Parathyroid adenoma (tissue), 2 donors: ENCODE results near the gene CBARP.

ENCODE experiments used
- H2AFZ ChIP-seq: fragments of 300-600 bp; sonication (generic); one replicate; pipeline ENCODE4 v1.7.0; 2017; ENCODE audit warnings: antibody characterized with exemption, mild to moderate bottlenecking
- H3K27ac ChIP-seq: fragments of 300-600 bp; sonication (generic); one replicate; pipeline ENCODE4 v1.7.0; 2017
- H3K27me3 ChIP-seq: fragments of 300-600 bp; sonication (generic); one replicate; pipeline ENCODE4 v1.7.0; 2017; ENCODE audit warnings: low read length; ENCODE audit not compliant: control insufficient read depth, insufficient read depth
- H3K36me3 ChIP-seq: fragments of 300-600 bp; sonication (generic); one replicate; pipeline ENCODE4 v1.7.0; 2017; ENCODE audit warnings: low read length; ENCODE audit not compliant: control insufficient read depth, insufficient read depth
- H3K4me1 ChIP-seq: fragments of 300-600 bp; sonication (generic); one replicate; pipeline ENCODE4 v1.7.0; 2017; ENCODE audit warnings: control low read depth
- H3K4me2 ChIP-seq: fragments of 300-600 bp; sonication (generic); one replicate; pipeline ENCODE4 v1.7.0; 2017; ENCODE audit warnings: low read length
- H3K4me3 ChIP-seq: fragments of 300-600 bp; sonication (generic); one replicate; pipeline ENCODE4 v1.7.0; 2017; ENCODE audit warnings: low read depth, low read length
- H3K79me2 ChIP-seq: fragments of 300-600 bp; sonication (generic); one replicate; pipeline ENCODE4 v1.7.0; 2017; ENCODE audit warnings: control low read depth
- H3K9ac ChIP-seq: fragments of 300-600 bp; sonication (generic); one replicate; pipeline ENCODE4 v1.7.0; 2017; ENCODE audit warnings: mild to moderate bottlenecking
- H3K9me3 ChIP-seq: fragments of 300-600 bp; sonication (generic); one replicate; pipeline ENCODE4 v1.7.0; 2017; ENCODE audit warnings: low read length; ENCODE audit not compliant: control insufficient read depth
- CTCF ChIP-seq: fragments of 300-600 bp; sonication (generic); IDR thresholded peaks from one replicate; pipeline ENCODE4 v1.7.0; 2017; ENCODE audit warnings: antibody characterized with exemption, mild to moderate bottlenecking
- donor health status: primary hyperparathyroidism.

The CBARP gene

GRCh38 chr19:1238369-1239303 is 831 bp upstream of the CBARP start:
- Histone ChIP-seq H3K9me3 (no peaks in the 10 kb centered on the region), H3K27ac (no peak overlapping the region), H3K9ac (no peak overlapping the region), H3K79me2 (no peaks in the 10 kb centered on the region), H3K4me1 (peaks cover 16% of the 10 kb centered on the region), H3K4me3 (no peak overlapping the region), H3K4me2 (peak overlapping the region; percentile 49), H3K36me3 (no peaks in the 10 kb centered on the region), H3K27me3 (no peaks in the 10 kb centered on the region), H2AFZ (no peak overlapping the region)
- TF ChIP-seq CTCF = no peak

DNA sequence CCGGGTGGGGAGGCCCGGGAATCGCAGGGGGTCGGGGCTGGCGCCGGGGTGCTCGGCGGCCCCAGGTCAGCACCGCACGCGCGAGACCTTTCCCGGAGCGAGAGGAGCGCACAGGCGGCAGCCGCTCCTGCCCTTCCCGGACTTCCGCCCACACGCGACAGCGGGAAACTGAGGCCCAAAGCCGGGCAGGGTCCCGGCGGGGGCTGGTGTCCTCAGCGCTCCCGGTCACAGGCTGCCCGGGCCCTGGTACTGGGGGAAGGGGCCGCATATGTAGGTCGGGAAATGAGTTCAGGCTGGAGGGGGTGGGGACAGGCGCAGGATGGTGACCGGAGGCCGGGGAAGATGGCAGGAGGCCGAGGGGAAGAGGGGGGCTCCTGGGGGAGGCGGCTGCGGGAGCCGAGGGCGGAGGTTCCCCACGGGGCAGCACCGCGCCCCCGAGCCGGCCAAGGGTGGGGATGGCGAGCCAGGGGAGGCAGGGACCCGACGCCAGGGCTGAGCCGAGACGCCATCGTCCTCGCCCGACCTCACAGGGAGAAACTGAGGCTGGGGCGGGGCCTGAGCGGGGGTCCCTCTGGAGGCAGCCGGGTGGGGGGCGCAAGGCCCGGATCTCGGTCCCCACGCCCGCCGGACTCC is 662 bp downstream of the CBARP start:
- Histone ChIP-seq H3K27ac (no peak overlapping the region), H3K9ac (no peak overlapping the region)

GRCh38 chr19:1236576-1236975 is 1.2 kb downstream of the CBARP start:
- TF ChIP-seq CTCF = no peak
- Histone ChIP-seq H3K36me3 (no peaks in the 10 kb centered on the region), H3K27me3 (no peaks in the 10 kb centered on the region), H2AFZ (peak overlapping the region; percentile 71), H3K4me1 (peaks cover 22% of the 10 kb centered on the region), H3K9me3 (no peaks in the 10 kb centered on the region), H3K9ac (no peak overlapping the region), H3K4me3 (no peak overlapping the region), H3K27ac (no peak overlapping the region), H3K79me2 (no peaks in the 10 kb centered on the region), H3K4me2 (peak overlapping the region; percentile 69)

More for the DNA sequence above, 662 bp downstream of the CBARP start:
- peaks cover 22% of the 10 kb centered on the region for H3K4me1 ChIP-seq
- H3K36me3 ChIP-seq = no peaks in the 10 kb centered on the region
- H3K79me2 ChIP-seq = no peaks in the 10 kb centered on the region
- TF ChIP-seq CTCF = no peak
- H3K4me3 ChIP-seq = peak overlapping the region; percentile 53
- no peaks in the 10 kb centered on the region for H3K27me3 ChIP-seq
- H3K4me2 ChIP-seq = peak overlapping the region; percentile 69
- H3K9me3 ChIP-seq = no peaks in the 10 kb centered on the region
- peak overlapping the region; percentile 71 for H2AFZ ChIP-seq

DNA sequence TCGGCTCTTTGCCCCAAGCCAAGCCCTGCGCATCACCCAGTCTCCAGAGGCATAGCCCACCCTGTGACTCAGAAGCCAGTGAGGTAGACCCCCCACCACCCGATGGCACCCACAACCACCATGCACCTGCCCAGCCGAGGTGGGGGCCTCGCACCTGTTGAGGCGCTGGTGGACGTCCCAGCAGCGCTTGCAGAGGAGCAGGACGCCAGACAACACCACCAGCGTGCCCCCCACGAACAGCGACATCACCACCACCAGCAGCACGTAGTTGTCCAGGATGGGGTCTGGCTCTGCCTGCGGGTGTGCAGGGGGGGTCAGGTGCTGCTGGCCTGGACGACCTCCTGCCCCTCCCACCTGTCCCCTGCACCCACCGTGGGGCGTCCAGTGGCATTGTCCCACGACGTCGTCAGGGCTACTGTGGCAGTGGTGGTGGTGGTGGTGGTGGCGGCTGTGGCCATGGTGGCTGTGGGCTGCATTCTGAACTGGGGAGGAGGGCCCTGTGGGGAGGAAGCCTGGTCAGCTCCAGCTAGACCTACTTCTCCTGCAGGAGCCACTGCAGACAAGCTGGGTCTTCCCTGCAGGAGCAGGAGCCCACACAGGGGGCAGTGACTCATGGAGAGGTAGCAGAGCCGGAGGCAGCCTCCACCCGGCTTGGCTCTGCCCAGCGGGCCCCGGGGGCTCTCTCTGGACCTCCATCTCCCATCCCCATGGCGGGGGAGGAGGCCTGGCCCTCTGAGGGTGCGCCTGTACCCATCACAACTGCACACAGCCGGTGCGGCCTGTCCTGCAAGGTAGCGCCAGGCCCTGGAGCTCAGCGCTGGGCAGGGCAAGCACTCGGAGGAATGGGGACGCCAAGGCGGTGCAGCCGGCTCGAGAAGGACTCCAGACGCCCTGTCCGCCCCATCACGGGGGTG is 1.9 kb downstream of the CBARP start:
- H3K9me3 ChIP-seq = no peaks in the 10 kb centered on the region
- H3K36me3 ChIP-seq = no peaks in the 10 kb centered on the region
- H3K4me1 ChIP-seq = peaks cover 17% of the 10 kb centered on the region
- no peaks in the 10 kb centered on the region for H3K27me3 ChIP-seq
- no peak overlapping the region for H2AFZ ChIP-seq
- no peak overlapping the region for H3K4me2 ChIP-seq
- no peak for TF ChIP-seq CTCF
- no peak overlapping the region for H3K9ac ChIP-seq
- no peaks in the 10 kb centered on the region for H3K79me2 ChIP-seq
- no peak overlapping the region for H3K4me3 ChIP-seq
- H3K27ac ChIP-seq = no peak overlapping the region
